Hepatocyte (in vitro differentiated cells): Measurements from ENCODE around the gene DLG2. TPM values are rescaled to one million over a fixed set of nuclear protein-coding genes. Genes with fewer than 3 reads are reported as not detected.

Experiments used
- DNase-seq: peaks from one replicate; pipeline ENCODE4 v3.0.0-alpha.2; 2016; ENCODE audit warnings: low spot score
- H2AFZ ChIP-seq: fragments of 200-600 bp; sonication (generic); 2 replicates; pipeline ENCODE4 v1.6.0; 2016; ENCODE audit warnings: antibody characterized with exemption, mild to moderate bottlenecking
- H3K27ac ChIP-seq: fragments of 200-600 bp; sonication (generic); 2 replicates; pipeline ENCODE4 v1.5.1; 2016; ENCODE audit warnings: mild to moderate bottlenecking
- H3K27me3 ChIP-seq: fragments of 200-600 bp; sonication (generic); 2 replicates; pipeline ENCODE4 v1.6.1; 2016
- H3K36me3 ChIP-seq: fragments of 200-600 bp; sonication (generic); replicated peaks from 2 replicates; pipeline ENCODE4 v1.5.1; 2016; ENCODE audit warnings: low read depth; ENCODE audit not compliant: insufficient read depth
- H3K4me1 ChIP-seq: fragments of 200-600 bp; sonication (generic); 2 replicates; pipeline ENCODE4 v1.5.1; 2016; ENCODE audit warnings: mild to moderate bottlenecking, moderate library complexity; ENCODE audit not compliant: insufficient read depth
- H3K4me2 ChIP-seq: fragments of 200-600 bp; sonication (generic); 2 replicates; pipeline ENCODE4 v1.6.0; 2016
- H3K4me3 ChIP-seq: fragments of 200-600 bp; sonication (generic); 2 replicates; pipeline ENCODE4 v1.5.1; 2016; ENCODE audit warnings: mild to moderate bottlenecking
- H3K79me2 ChIP-seq: fragments of 200-600 bp; sonication (generic); 2 replicates; pipeline ENCODE4 v1.6.0; 2017; ENCODE audit warnings: mild to moderate bottlenecking
- H3K9me2 ChIP-seq: fragments of 200-600 bp; sonication (generic); replicated peaks from 2 replicates; pipeline ENCODE4 v1.6.0; 2017; ENCODE audit warnings: mild to moderate bottlenecking; ENCODE audit not compliant: insufficient read depth
- H3K9me3 ChIP-seq: fragments of 200-600 bp; sonication (generic); 2 replicates; pipeline ENCODE4 v1.5.1; 2016; ENCODE audit warnings: low read depth, mild to moderate bottlenecking
- H4K20me1 ChIP-seq: fragments of 200-600 bp; sonication (generic); 2 replicates; pipeline ENCODE4 v1.6.0; 2016; ENCODE audit warnings: mild to moderate bottlenecking; ENCODE audit not compliant: insufficient read depth, poor library complexity, severe bottlenecking
- EZH2 ChIP-seq: fragments of 200-600 bp; sonication (generic); IDR thresholded peaks from 2 replicates; pipeline ENCODE4 v1.6.1; 2016; ENCODE audit warnings: antibody characterized with exemption, mild to moderate bottlenecking, borderline replicate concordance
- EZH2phosphoT487 ChIP-seq: fragments of 200-600 bp; sonication (generic); IDR thresholded peaks from one replicate; pipeline ENCODE4 v1.6.1; 2018; ENCODE audit warnings: antibody characterized with exemption, mild to moderate bottlenecking, low read depth, moderate library complexity; ENCODE audit not compliant: unreplicated experiment, severe bottlenecking
- WGBS: methylation state at CpG from one replicate; pipeline ENCODE4 v1.1.6; 2016; ENCODE audit warnings: low lambda C conversion rate; ENCODE audit errors: missing lambda C conversion rate; 5-methylcytosine and 5-hydroxymethylcytosine counted together
- polyA plus RNA-seq: library from polyadenylated mRNA; unstranded; fragments of >200 nt; fragmentation: Nextera tagmentation; extraction: Ambion mirVana; gene quantifications from 2 replicates; pipeline ENCODE4 v1.2.1, GENCODE V29; 2016
- total RNA-seq: library from RNA; depleted of rRNA; stranded (reverse); fragments of >200 nt; gene quantifications from 2 replicates; pipeline ENCODE4 v1.2.3, GENCODE V29; 2014
- TF ChIP-seq, protein P1 (sequence below): fragments of 200-600 bp; sonication (generic); IDR thresholded peaks from 2 replicates; pipeline ENCODE4 v1.5.1; 2016; ENCODE audit warnings: antibody characterized with exemption, mild to moderate bottlenecking; ENCODE audit not compliant: poor library complexity

The DLG2 gene
- total and polyA plus RNA-seq, 2 experiments from 2014 or later: 2.6 to 6.8 TPM

DNA sequence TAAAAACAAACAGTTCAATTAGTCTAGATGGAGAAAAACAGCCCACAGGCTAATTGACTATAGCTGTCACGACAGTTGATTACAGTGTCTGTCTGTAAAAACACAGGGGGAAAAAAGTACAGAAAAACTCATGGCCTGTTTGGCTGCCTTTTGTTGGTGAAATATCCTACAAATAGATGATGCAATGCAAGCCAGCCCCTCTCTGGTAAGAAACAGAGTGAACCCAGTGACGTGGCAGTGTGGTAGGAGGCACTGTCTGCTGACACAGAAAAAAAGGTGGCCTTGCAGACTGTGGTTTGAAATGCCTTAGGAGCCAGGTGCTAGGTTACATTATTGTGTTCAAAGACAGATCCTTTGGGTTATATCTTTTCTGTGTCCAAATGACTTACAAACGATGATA, 1909.6 kb downstream of the DLG2 start:
- TF ChIP-seq, protein P1, sequence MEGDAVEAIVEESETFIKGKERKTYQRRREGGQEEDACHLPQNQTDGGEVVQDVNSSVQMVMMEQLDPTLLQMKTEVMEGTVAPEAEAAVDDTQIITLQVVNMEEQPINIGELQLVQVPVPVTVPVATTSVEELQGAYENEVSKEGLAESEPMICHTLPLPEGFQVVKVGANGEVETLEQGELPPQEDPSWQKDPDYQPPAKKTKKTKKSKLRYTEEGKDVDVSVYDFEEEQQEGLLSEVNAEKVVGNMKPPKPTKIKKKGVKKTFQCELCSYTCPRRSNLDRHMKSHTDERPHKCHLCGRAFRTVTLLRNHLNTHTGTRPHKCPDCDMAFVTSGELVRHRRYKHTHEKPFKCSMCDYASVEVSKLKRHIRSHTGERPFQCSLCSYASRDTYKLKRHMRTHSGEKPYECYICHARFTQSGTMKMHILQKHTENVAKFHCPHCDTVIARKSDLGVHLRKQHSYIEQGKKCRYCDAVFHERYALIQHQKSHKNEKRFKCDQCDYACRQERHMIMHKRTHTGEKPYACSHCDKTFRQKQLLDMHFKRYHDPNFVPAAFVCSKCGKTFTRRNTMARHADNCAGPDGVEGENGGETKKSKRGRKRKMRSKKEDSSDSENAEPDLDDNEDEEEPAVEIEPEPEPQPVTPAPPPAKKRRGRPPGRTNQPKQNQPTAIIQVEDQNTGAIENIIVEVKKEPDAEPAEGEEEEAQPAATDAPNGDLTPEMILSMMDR: no peak
- TF ChIP-seq EZH2: no peak
- no peak for TF ChIP-seq EZH2phosphoT487
- H3K4me3 ChIP-seq: no peak overlapping the region
- no peak overlapping the region for H3K4me2 ChIP-seq
- no peaks in the 10 kb centered on the region for H3K27me3 ChIP-seq
- no peaks in the 10 kb centered on the region for H3K9me2 ChIP-seq
- H3K4me1 ChIP-seq: no peaks in the 10 kb centered on the region
- no peaks in the 10 kb centered on the region for H3K79me2 ChIP-seq
- 57% methylated on average over 3 of the region's 3 CpGs for WGBS
- H3K27ac ChIP-seq: no peak overlapping the region
- no peak overlapping the region for H2AFZ ChIP-seq
- H3K36me3 ChIP-seq: no peaks in the 10 kb centered on the region
- no peaks in the 10 kb centered on the region for H4K20me1 ChIP-seq
- no peaks in the 10 kb centered on the region for H3K9me3 ChIP-seq
- DNase-seq: peak; percentile 55

DNA sequence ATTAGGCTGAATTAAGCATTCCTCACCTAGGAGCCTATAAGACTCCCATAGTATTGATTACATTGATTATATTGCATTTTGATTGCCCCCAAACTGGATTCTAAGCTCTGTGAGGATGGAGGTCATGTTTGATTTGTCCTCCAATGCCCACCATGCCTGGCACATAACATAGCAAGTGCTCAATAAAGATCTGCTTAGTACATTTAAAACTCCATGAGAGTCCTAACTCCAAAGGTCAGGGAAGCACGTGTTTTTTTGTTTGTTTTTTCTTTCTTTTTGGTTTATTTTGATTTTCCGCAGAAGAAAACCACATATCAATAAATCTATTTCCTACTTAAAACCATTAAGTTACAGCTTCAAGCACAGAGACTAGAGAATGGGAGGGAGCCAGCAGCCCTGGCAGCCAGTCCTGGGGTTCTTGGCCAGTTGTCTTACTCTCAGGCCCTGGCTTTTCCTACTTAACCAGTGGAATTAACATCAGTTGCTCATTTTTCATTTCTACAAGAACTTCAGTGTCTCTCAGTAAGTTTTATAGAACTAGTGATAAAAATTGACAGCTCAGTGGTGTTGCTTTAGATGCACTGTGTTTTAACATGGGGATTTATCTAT, 1911.1 kb downstream of the DLG2 start:
- Histone ChIP-seq H3K4me2 (no peak overlapping the region), H2AFZ (no peak overlapping the region), H3K79me2 (no peaks in the 10 kb centered on the region), H3K4me3 (no peak overlapping the region), H3K4me1 (no peaks in the 10 kb centered on the region), H3K27me3 (no peaks in the 10 kb centered on the region), H3K36me3 (no peaks in the 10 kb centered on the region), H3K9me2 (no peaks in the 10 kb centered on the region), H4K20me1 (no peaks in the 10 kb centered on the region), H3K27ac (no peak overlapping the region), H3K9me3 (no peaks in the 10 kb centered on the region)
- WGBS: 82% methylated on average over 2 of the region's 2 CpGs
- TF ChIP-seq, protein P1: no peak
- no peak for TF ChIP-seq EZH2
- TF ChIP-seq EZH2phosphoT487: no peak
- no peak for DNase-seq

DNA sequence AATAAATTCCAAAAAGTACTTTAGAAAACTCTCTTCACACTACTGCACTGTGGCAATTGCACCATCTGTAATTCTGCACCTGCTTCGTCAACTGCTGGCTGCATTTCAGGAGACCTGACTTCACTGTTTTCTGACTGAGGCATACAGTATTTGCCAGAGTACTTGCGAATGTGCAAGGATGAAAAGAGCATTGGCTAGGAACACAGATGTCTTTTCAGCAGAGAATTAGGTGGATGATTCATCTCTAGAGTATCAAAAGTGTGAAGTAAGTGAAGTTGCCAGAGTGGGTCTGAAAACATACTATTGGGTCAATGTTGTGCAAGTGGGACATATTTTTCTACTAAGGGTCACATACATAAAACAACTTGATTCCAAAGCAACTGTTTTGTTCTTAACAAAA, 1913.4 kb downstream of the DLG2 start:
- Histone ChIP-seq H3K4me3 (no peak overlapping the region), H3K9me2 (no peaks in the 10 kb centered on the region), H3K27me3 (no peaks in the 10 kb centered on the region), H3K79me2 (no peaks in the 10 kb centered on the region), H4K20me1 (no peaks in the 10 kb centered on the region), H3K27ac (no peak overlapping the region), H3K4me2 (no peak overlapping the region), H3K9me3 (no peaks in the 10 kb centered on the region), H3K36me3 (no peaks in the 10 kb centered on the region), H3K4me1 (no peaks in the 10 kb centered on the region), H2AFZ (no peak overlapping the region)
- peak; percentile 32 for DNase-seq
- 81% methylated on average over 2 of the region's 2 CpGs for WGBS
- no peak for TF ChIP-seq EZH2phosphoT487
- TF ChIP-seq EZH2: no peak
- TF ChIP-seq, protein P1: no peak
